ENCODE measurements around the gene CHID1.

Gene CHID1

GRCh38 chr11:947744-948143, 37.1 kb upstream of the CHID1 start:
- DNase-seq (ENCODE audit: low read depth) = no peak
- H3K4me3 ChIP-seq (ENCODE audit: low read depth, low read length) = no peak overlapping the region
- TF ChIP-seq MYC (IDR thresholded peaks at IDR 0.05; ENCODE audit: low read depth, low read length) (no peak), POLR2A (IDR thresholded peaks at IDR 0.05; ENCODE audit: extremely low read depth, insufficient read length) (no peak)
- TF ChIP-seq, protein P1, sequence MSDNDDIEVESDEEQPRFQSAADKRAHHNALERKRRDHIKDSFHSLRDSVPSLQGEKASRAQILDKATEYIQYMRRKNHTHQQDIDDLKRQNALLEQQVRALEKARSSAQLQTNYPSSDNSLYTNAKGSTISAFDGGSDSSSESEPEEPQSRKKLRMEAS (IDR thresholded peaks at IDR 0.05; ENCODE audit: low read depth, low read length) = no peak
- TF ChIP-seq, protein P2, sequence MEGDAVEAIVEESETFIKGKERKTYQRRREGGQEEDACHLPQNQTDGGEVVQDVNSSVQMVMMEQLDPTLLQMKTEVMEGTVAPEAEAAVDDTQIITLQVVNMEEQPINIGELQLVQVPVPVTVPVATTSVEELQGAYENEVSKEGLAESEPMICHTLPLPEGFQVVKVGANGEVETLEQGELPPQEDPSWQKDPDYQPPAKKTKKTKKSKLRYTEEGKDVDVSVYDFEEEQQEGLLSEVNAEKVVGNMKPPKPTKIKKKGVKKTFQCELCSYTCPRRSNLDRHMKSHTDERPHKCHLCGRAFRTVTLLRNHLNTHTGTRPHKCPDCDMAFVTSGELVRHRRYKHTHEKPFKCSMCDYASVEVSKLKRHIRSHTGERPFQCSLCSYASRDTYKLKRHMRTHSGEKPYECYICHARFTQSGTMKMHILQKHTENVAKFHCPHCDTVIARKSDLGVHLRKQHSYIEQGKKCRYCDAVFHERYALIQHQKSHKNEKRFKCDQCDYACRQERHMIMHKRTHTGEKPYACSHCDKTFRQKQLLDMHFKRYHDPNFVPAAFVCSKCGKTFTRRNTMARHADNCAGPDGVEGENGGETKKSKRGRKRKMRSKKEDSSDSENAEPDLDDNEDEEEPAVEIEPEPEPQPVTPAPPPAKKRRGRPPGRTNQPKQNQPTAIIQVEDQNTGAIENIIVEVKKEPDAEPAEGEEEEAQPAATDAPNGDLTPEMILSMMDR (IDR thresholded peaks at IDR 0.05; ENCODE audit: low read depth, low read length) = no peak

DNA sequence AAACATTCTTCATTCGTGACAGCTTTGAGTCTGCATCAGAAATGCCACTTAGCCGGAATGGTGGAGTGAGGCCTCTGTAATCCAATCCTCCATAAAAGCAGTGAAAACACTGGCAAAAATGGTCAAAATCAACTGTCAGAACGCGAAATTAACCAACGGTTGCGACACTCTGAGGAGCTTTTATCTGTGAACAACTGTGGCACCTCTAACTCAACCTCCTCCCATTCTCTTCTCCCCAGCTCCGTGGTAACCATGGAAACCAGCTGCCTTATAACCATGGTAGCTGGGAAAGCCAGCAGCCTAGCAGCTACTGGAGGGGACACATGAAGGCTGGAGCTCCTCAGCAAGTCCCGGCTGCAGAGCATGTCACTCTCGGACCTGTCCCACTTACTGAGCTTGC, 35.4 kb upstream of the CHID1 start:
- DNase-seq (ENCODE audit: low read depth) = peak; percentile 75
- no peak for TF ChIP-seq POLR2A (IDR thresholded peaks at IDR 0.05; ENCODE audit: extremely low read depth, insufficient read length)
- no peak for TF ChIP-seq MYC (IDR thresholded peaks at IDR 0.05; ENCODE audit: low read depth, low read length)
- TF ChIP-seq, protein P2 (IDR thresholded peaks at IDR 0.05; ENCODE audit: low read depth, low read length) = no peak
- TF ChIP-seq, protein P1 (IDR thresholded peaks at IDR 0.05; ENCODE audit: low read depth, low read length) = no peak
- no peak overlapping the region for H3K4me3 ChIP-seq (ENCODE audit: low read depth, low read length)

DNA sequence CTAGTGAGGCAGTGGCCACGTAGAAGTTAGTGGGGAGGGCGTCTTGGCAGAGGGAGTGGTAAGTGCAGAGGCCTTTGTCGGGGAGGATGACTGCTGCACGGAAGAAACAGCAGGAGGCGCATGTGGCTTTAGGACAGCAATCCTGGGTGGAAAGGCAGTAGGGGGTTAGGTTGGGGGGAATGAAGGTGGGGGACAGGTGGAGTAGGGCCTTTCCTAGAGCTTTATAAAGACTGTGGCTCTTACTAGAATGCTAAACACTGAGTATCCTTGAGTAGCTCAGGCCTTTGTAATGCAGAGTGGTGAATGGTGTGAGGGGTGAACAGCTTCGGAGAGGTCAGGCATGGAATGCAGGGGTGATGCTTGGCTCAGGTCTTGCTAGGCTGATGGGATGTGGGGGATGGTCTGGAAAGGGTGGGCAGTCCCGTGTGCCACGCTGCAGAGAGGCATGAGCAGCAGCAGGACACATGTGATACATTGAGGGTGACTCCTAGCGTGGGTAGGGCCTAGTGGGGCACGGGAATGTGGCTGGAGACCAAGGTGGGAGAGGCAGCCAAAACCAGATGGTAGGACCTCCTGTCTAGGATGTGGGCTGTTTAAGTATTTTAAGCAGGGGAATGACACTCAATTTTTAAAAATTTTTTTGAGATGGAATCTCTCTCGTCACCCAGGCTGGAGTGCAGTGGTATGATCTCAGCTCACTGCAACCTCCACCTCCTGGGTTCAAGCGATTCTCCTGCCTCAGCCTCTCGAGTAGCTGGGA, 34.3 kb upstream of the CHID1 start:
- no peak overlapping the region for H3K4me3 ChIP-seq (ENCODE audit: low read depth, low read length)
- DNase-seq (ENCODE audit: low read depth) = no peak
- TF ChIP-seq MYC (IDR thresholded peaks at IDR 0.05; ENCODE audit: low read depth, low read length) (no peak), POLR2A (IDR thresholded peaks at IDR 0.05; ENCODE audit: extremely low read depth, insufficient read length) (no peak)
- TF ChIP-seq, protein P2 (IDR thresholded peaks at IDR 0.05; ENCODE audit: low read depth, low read length) = no peak
- TF ChIP-seq, protein P1 (IDR thresholded peaks at IDR 0.05; ENCODE audit: low read depth, low read length) = no peak

- TF ChIP-seq MYC (IDR thresholded peaks at IDR 0.05; ENCODE audit: low read depth, low read length) (no peak), POLR2A (IDR thresholded peaks at IDR 0.05; ENCODE audit: extremely low read depth, insufficient read length) (no peak)
- TF ChIP-seq, protein P1 (IDR thresholded peaks at IDR 0.05; ENCODE audit: low read depth, low read length) = no peak
- TF ChIP-seq, protein P2 (IDR thresholded peaks at IDR 0.05; ENCODE audit: low read depth, low read length) = no peak
- DNase-seq (ENCODE audit: low read depth) = no peak
- no peak overlapping the region for H3K4me3 ChIP-seq (ENCODE audit: low read depth, low read length)
Measured at GRCh38 chr11:942823-943222, 32.2 kb upstream of the CHID1 start.

DNA sequence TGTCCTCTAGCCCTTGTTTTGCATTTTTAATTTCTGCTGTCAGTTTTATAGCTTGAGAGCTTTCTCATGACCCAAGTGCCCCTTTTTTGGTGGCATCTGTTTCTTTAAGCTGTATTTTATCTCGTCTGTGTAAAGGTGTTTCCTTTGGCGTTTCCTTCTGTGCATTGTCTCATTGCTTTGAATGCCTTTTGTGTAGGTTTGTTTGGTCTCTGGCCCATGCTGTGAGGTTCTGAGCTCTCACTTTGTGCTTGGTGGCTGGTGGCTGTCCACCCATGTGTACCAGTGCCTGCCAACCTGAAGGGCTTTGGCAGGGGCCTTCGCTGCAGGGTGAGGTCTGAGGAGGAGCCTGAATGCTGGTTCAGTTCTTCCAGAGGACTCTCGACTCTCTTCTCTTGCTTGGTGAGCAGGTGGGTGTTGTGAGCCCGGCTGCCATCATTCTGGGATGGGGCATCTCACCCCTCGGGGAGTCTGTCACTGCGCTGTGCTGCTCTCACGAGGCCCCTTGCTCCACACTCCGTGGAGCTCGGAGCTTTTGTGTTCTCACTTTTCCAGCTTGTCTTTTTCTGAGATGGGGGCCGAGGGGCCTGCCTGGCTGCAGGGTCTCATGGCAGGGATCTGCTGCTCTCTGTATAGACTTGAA, 30.0 kb upstream of the CHID1 start:
- no peak overlapping the region for H3K4me3 ChIP-seq (ENCODE audit: low read depth, low read length)
- no peak for DNase-seq (ENCODE audit: low read depth)
- TF ChIP-seq, protein P2 (IDR thresholded peaks at IDR 0.05; ENCODE audit: low read depth, low read length) = no peak
- TF ChIP-seq, protein P1 (IDR thresholded peaks at IDR 0.05; ENCODE audit: low read depth, low read length) = no peak
- TF ChIP-seq MYC (IDR thresholded peaks at IDR 0.05; ENCODE audit: low read depth, low read length) = no peak
- no peak for TF ChIP-seq POLR2A (IDR thresholded peaks at IDR 0.05; ENCODE audit: extremely low read depth, insufficient read length)

Measured in NB4 (cell line).